Naive thymus-derived CD8-positive, alpha-beta T cell (primary cell): ENCODE results near the gene CIITA. TPM values are rescaled to one million over a fixed set of nuclear protein-coding genes. Genes with fewer than 3 reads are reported as not detected.
"Not testable (repeated sequence)": the region's sequence is repeated elsewhere in the genome, so short reads cannot be mapped to it uniquely, and the experiment has no call there.

Experiments
- ATAC-seq, 2 donors: fragments of 150-1000 bp; cut with Tn5 transposase in 1 of 2; sonication (Bioruptor Pico), chemical (Tn5 transposase) in 1 of 2; 1 replicate in 1 of 2; 2 replicates in 1 of 2; pipeline ENCODE4 v1.10.0; 2021; ENCODE audit warnings: mild to moderate bottlenecking in 2 of 2, moderate library complexity in 2 of 2
- POLR2A ChIA-PET: fragments of 350-600 bp; sonication (Branson Sonifier 250); formaldehyde crosslinking; loops from one replicate; lab custom pipeline; 2021; ENCODE audit warnings: antibody characterized with exemption; lab: Charles Lee
- DNase-seq, 10 donors: peaks; one replicate each; pipeline versions ENCODE4 v3.0.0 to v3.0.0-alpha.2; 2020 to 2022
- H3K27ac Mint-ChIP-seq, 10 donors: one replicate each; pipeline ENCODE4 v1.8.0; 2020 to 2022; ENCODE audit warnings: mild to moderate bottlenecking in 10 of 10, mixed read lengths in 10 of 10, moderate library complexity in 4 of 10, inconsistent platforms in 1 of 10
- H3K27me3 Mint-ChIP-seq, 5 donors: one replicate each; pipeline ENCODE4 v1.8.0; 2021 to 2022; ENCODE audit warnings: mixed read lengths in 5 of 5
- H3K36me3 Mint-ChIP-seq, 3 donors: one replicate each; pipeline ENCODE4 v1.8.0; 2020 to 2022; ENCODE audit warnings: mixed read lengths in 3 of 3, mild to moderate bottlenecking in 2 of 3, inconsistent platforms in 1 of 3
- H3K4me1 Mint-ChIP-seq, 4 donors: one replicate each; pipeline ENCODE4 v1.8.0; 2021 to 2022; ENCODE audit warnings: mixed read lengths in 4 of 4
- H3K4me3 Mint-ChIP-seq, 10 donors: one replicate each; pipeline ENCODE4 v1.8.0; 2020 to 2022; ENCODE audit warnings: mild to moderate bottlenecking in 10 of 10, mixed read lengths in 10 of 10, moderate library complexity in 6 of 10, inconsistent platforms in 1 of 10
- H3K9me3 Mint-ChIP-seq, 9 donors: one replicate each; pipeline ENCODE4 v1.8.0; 2020 to 2022; ENCODE audit warnings: mixed read lengths in 9 of 9, mild to moderate bottlenecking in 3 of 9, inconsistent platforms in 1 of 9, moderate library complexity in 1 of 9
- polyA plus RNA-seq, 3 donors: library from polyadenylated mRNA; unstranded; fragments of 300-500 nt; fragmentation: Illumina TruSeq; gene quantifications; one replicate each; pipeline ENCODE4 v1.2.3, GENCODE V29; 2021
- total RNA-seq, 8 experiments: library from RNA in 2 of 8; stranded (reverse) in 2 of 8; gene quantifications; one replicate each; pipeline ENCODE4 v1.2.3 and lab custom pipeline; 2021 to 2026

The CIITA gene
- total and polyA plus RNA-seq, 5 experiments from 2014 or later, result 0.07 to 18.8 (median 0.80) TPM

- Mint-ChIP-seq H3K4me3 (no peak overlapping the region), H3K9me3 (no peaks in the 10 kb centered on the region), H3K27ac (peak overlapping the region in 2 of 10 donors; percentile 15 to 71), H3K27me3 (no peaks in the 10 kb centered on the region), H3K4me1 (peaks cover 6 to 17% (median 10%) of the 10 kb centered on the region in 4 donors), H3K36me3 (peaks cover 5 to 54% (median 28%) of the 10 kb centered on the region in 3 donors)
- POLR2A ChIA-PET, result interaction anchor here (1.0 kb wide), 1 partner anchor 14 kb away, joined by 4 read pairs; no protein-coding TSS in a partner anchor
- ATAC-seq (no peak), DNase-seq (no peak)
Measured at GRCh38 chr16:10926867-10927266, 49.9 kb downstream of the CIITA start.

- H3K27me3 Mint-ChIP-seq, result no peaks in the 10 kb centered on the region
- H3K9me3 Mint-ChIP-seq, result no peaks in the 10 kb centered on the region
- peak overlapping the region in 1 of 10 donors; percentile 36 for H3K27ac Mint-ChIP-seq
- no peak overlapping the region for H3K4me3 Mint-ChIP-seq
- POLR2A ChIA-PET, result no interaction called here
- DNase-seq, result no peak
- H3K36me3 Mint-ChIP-seq, result peaks cover 5 to 61% (median 25%) of the 10 kb centered on the region in 3 donors
- no peak for ATAC-seq
- peaks cover 6 to 20% (median 10%) of the 10 kb centered on the region in 4 donors for H3K4me1 Mint-ChIP-seq
Measured at GRCh38 chr16:10927497-10928112, 50.6 kb downstream of the CIITA start.

- POLR2A ChIA-PET, H3K9me3 Mint-ChIP-seq, H3K27ac Mint-ChIP-seq, H3K4me3 Mint-ChIP-seq, H3K27me3 Mint-ChIP-seq, DNase-seq, ATAC-seq: not testable (repeated sequence)
- H3K36me3 Mint-ChIP-seq, result peaks cover 5 to 70% (median 25%) of the 10 kb centered on the region in 3 donors
- H3K4me1 Mint-ChIP-seq, result peaks cover 11 to 35% (median 15%) of the 10 kb centered on the region in 4 donors
Measured at GRCh38 chr16:10929097-10929496, 52.1 kb downstream of the CIITA start.

- DNase-seq (no peak), ATAC-seq (no peak)
Measured at GRCh38 chr16:10929853-10930754, 53.1 kb downstream of the CIITA start.

GRCh38 chr16:10930755-10931093, 53.7 kb downstream of the CIITA start:
- no peaks in the 10 kb centered on the region for H3K9me3 Mint-ChIP-seq
- ATAC-seq (no peak), DNase-seq (no peak)
- no peak overlapping the region for H3K4me3 Mint-ChIP-seq
- no peaks in the 10 kb centered on the region for H3K27me3 Mint-ChIP-seq
- peak overlapping the region in 1 of 10 donors; percentile 20 for H3K27ac Mint-ChIP-seq
- peaks cover 14 to 44% (median 29%) of the 10 kb centered on the region in 4 donors for H3K4me1 Mint-ChIP-seq
- H3K36me3 Mint-ChIP-seq, result peaks cover 5 to 66% (median 20%) of the 10 kb centered on the region in 3 donors
- POLR2A ChIA-PET, result interaction anchor here (0.8 kb wide), 1 partner anchor 9 kb away, joined by 3 read pairs; no protein-coding TSS in a partner anchor

More at GRCh38 chr16:10929853-10930754, 53.1 kb downstream of the CIITA start:
- no peaks in the 10 kb centered on the region for H3K9me3 Mint-ChIP-seq
- peaks cover 11 to 39% (median 24%) of the 10 kb centered on the region in 4 donors for H3K4me1 Mint-ChIP-seq
- no peak overlapping the region for H3K4me3 Mint-ChIP-seq
- peak overlapping the region in 3 of 10 donors; percentile 14 to 56 (median 55) for H3K27ac Mint-ChIP-seq
- peaks cover 5 to 66% (median 25%) of the 10 kb centered on the region in 3 donors for H3K36me3 Mint-ChIP-seq
- no peaks in the 10 kb centered on the region for H3K27me3 Mint-ChIP-seq
- POLR2A ChIA-PET, result interaction anchor here (0.8 kb wide), 1 partner anchor 9 kb away, joined by 3 read pairs; no protein-coding TSS in a partner anchor

- Mint-ChIP-seq H3K4me3 (no peak overlapping the region), H3K4me1 (peaks cover 15 to 48% (median 33%) of the 10 kb centered on the region in 4 donors)
- POLR2A ChIA-PET, result interaction anchor here (0.8 kb wide), 1 partner anchor 8 kb away, joined by 3 read pairs; no protein-coding TSS in a partner anchor
Measured at GRCh38 chr16:10931134-10931533, 54.1 kb downstream of the CIITA start.

GRCh38 chr16:10931977-10932632, 55.1 kb downstream of the CIITA start:
- no peak for ATAC-seq

More at GRCh38 chr16:10931134-10931533, 54.1 kb downstream of the CIITA start:
- Mint-ChIP-seq H3K9me3 (no peaks in the 10 kb centered on the region), H3K36me3 (peaks cover 5 to 64% (median 19%) of the 10 kb centered on the region in 3 donors), H3K27ac (peak overlapping the region in 1 of 10 donors; percentile 35), H3K27me3 (no peaks in the 10 kb centered on the region)
- DNase-seq (no peak), ATAC-seq (no peak)

GRCh38 chr16:10932959-10933710, 56.1 kb downstream of the CIITA start:
- Mint-ChIP-seq H3K27ac (peak overlapping the region in 4 of 10 donors; percentile 52 to 76 (median 62)), H3K4me3 (peak overlapping the region in 1 of 10 donors; percentile 4), H3K4me1 (peaks cover 25 to 68% (median 53%) of the 10 kb centered on the region in 4 donors), H3K9me3 (no peaks in the 10 kb centered on the region), H3K27me3 (no peaks in the 10 kb centered on the region), H3K36me3 (peaks cover 0 to 51% (median 7%) of the 10 kb centered on the region in 3 donors)
- POLR2A ChIA-PET, result no interaction called here
- DNase-seq, result no peak
- no peak for ATAC-seq

More at GRCh38 chr16:10931977-10932632, 55.1 kb downstream of the CIITA start:
- H3K4me3 Mint-ChIP-seq, result no peak overlapping the region
- no peaks in the 10 kb centered on the region for H3K27me3 Mint-ChIP-seq
- H3K4me1 Mint-ChIP-seq, result peaks cover 22 to 58% (median 42%) of the 10 kb centered on the region in 4 donors
- H3K36me3 Mint-ChIP-seq, result peaks cover 5 to 61% (median 13%) of the 10 kb centered on the region in 3 donors
- no peak overlapping the region for H3K27ac Mint-ChIP-seq
- DNase-seq, result no peak
- no peaks in the 10 kb centered on the region for H3K9me3 Mint-ChIP-seq
- POLR2A ChIA-PET, result interaction anchor here (0.7 kb wide), 1 partner anchor 10 kb away, joined by 3 read pairs; no protein-coding TSS in a partner anchor

GRCh38 chr16:10933865-10934264, 56.9 kb downstream of the CIITA start:
- Mint-ChIP-seq H3K27me3 (no peaks in the 10 kb centered on the region), H3K4me3 (no peak overlapping the region), H3K4me1 (peaks cover 31 to 75% (median 60%) of the 10 kb centered on the region in 4 donors), H3K36me3 (peaks cover 0 to 44% (median 7%) of the 10 kb centered on the region in 3 donors), H3K9me3 (no peaks in the 10 kb centered on the region), H3K27ac (peak overlapping the region in 2 of 10 donors; percentile 40 to 76)
- ATAC-seq (no peak), DNase-seq (no peak)
- POLR2A ChIA-PET, result interaction anchor here (0.5 kb wide), 1 partner anchor 1373 kb away, joined by 3 read pairs; no protein-coding TSS in a partner anchor

- Mint-ChIP-seq H3K27me3 (no peaks in the 10 kb centered on the region), H3K36me3 (peaks cover 0 to 43% (median 4%) of the 10 kb centered on the region in 3 donors), H3K27ac (peak overlapping the region in 1 of 10 donors; percentile 62), H3K9me3 (no peaks in the 10 kb centered on the region), H3K4me3 (no peak overlapping the region), H3K4me1 (peaks cover 36 to 82% (median 67%) of the 10 kb centered on the region in 4 donors)
- ATAC-seq (no peak), DNase-seq (no peak)
- POLR2A ChIA-PET, result interaction anchor here (0.5 kb wide), 1 partner anchor 1373 kb away, joined by 3 read pairs; no protein-coding TSS in a partner anchor
Measured at GRCh38 chr16:10934325-10935107, 57.5 kb downstream of the CIITA start.
